Fibroblast of skin of left biceps (primary cell): ENCODE data around the gene PHLDB2.

Experiments used
- DNase-seq, 2 experiments: peaks; one replicate each; pipeline ENCODE4 v3.0.0-alpha.2; 2013; ENCODE audit warnings: low read depth in 2 of 2

PHLDB2 gene

DNA sequence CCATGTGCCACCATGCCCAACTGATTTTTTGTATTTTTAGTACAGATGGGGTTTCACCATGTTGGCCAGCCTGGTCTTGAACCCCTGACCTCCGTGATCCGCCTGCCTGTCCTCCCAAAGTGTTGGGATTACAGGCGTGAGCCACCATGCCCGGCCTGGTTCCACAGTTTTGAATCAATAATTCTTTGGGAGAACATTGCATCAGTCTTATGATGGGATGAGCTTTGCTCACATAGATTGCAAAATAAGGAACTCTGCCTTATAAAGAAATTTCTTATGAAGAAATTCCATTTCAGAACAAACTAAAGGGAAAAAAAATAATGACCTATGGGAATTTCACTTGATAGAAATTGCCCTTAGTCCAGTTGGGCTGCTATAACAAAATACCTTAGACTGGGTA, 159.6 kb downstream of the PHLDB2 start:
- no peak for DNase-seq

DNA sequence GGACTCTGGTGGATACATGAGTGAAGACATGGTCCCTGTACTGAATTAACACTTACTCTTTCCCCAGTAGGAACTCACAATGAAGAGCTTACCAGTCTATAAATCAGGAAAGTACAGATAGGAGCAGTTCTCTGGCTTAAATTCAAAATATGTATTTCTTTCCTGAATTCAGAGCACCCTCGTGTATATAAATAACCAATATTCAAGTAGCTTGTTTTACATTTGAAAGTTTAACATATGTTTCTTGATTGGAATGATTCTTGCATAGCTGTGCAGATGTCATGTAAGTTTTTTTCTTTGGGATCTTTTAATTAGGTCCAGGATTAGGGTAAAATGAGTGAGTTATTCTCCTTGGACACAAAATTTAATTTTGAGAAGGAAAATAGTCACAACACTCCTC, 160.7 kb downstream of the PHLDB2 start:
- DNase-seq: no peak

DNA sequence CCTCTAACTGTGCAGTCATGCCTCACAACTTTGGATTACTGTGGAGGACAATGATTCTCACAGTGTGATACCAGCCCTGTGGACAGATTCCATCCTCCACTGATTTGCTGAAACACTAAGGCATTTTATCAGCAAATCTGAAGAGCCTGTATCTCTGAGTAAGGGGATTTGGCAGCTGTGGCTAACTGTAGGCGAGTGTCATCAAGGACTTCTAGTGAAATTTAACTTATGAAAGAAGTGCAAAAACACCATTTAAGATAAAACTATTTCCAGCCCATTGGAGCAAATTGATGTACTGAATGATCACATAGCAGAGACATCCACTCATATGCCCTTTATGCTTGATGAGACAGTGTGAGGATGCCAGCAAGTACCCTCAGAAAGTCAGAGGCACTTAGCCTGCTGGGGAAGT, 161.6 kb downstream of the PHLDB2 start:
- no peak for DNase-seq
